IPS DF 4.7 (cell line): ENCODE data around the gene GPI.
"Not testable (repeated sequence)": the region's sequence is repeated elsewhere in the genome, so short reads cannot be mapped to it uniquely, and the experiment has no call there.

Experiments used
- DNase-seq: peaks from one replicate; pipeline ENCODE4 v3.0.0-alpha.2; 2013; ENCODE audit warnings: low spot score; ENCODE audit errors: extremely low read depth

The GPI gene

DNA sequence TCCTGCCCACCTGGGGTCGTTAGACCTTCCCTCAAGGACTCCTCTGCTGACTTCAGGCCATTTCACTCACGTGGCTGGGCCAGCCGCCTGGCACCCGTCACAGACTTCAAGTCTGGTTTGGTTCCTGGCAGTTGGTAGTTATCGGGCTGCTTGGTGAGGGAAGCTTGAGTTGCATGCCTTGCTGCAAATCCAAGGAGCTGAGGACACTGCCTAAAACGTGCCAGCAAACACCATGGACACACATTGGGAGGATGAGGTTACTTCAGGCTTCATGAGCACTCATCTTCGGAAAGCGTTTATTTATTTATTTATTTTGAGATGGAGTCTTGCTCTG is 2.6 kb downstream of the GPI start:
- no peak for DNase-seq

DNA sequence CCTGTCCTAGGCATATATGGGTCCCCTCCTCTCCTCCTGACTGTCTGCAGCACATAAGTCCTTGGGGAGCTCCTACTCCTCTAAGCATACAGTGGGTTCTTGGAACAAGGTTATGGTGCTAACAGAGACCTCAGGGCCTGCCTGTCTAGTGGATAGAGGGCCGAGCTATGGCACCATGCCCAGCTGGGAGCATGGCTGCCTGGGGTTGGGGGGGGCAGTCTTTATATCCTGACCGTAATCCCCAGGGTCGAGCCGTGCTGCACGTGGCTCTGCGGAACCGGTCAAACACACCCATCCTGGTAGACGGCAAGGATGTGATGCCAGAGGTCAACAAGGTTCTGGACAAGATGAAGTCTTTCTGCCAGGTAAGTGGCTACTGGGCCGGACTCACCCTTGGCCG is 3.3 kb downstream of the GPI start:
- no peak for DNase-seq

DNA sequence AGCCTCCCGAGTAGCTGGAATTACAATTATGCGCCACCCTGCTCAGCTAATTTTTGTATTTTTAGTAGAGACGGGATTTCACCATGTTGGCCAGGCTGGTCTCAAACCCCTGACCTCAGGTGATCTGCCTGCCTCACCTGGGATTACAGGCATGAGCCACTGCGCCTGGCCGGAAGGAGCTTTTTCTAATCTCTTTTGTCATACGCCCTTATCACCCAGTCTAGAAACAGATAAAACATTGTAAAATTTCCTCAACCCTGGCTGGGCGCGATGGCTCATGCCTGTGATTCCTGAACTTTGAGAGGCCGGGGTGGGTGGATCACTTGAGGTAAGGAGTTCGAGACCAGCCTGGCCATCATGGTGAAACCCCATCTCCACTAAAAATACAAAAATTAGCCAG is 4.2 kb downstream of the GPI start:
- DNase-seq: not testable (repeated sequence)

DNA sequence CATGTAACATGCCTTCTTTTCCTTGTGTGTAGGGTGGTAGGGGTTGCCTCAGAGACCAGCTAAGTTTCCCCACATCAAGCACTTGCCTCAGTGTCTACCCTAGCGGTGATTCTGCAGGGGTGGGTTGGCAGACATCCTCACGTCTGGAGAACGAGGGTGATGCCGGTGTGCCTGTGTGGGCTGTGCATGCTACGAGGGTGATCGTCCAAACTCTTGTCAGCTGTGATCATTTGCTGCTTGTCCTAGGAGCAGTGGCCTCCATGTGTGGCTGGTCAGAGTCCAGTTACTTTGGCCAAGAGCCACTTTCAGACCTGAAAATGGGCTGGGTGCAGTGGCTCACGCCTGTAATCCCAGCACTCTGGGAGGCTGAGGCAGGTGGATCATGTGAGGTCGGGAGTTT is 5.1 kb downstream of the GPI start:
- no peak for DNase-seq

DNA sequence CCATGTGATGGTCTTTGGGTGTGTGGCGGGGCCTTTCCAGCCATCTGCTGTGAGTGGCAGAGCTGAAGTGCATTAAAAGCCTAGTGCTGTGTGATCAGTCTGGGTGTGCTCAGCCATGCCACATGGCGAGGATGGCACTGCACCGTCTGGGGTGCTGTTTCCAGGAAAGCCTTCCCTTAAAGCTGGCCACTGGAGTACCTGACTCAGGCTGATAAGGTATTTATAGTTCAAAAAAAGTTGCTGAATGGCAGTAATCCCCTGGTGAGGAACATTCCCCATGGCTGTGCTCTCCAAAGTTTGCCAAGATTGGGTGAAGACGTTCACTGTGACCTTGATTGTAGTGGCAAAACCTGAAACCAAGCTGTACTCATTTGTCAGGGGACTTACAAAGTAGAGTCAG is 6.0 kb downstream of the GPI start:
- no peak for DNase-seq

DNA sequence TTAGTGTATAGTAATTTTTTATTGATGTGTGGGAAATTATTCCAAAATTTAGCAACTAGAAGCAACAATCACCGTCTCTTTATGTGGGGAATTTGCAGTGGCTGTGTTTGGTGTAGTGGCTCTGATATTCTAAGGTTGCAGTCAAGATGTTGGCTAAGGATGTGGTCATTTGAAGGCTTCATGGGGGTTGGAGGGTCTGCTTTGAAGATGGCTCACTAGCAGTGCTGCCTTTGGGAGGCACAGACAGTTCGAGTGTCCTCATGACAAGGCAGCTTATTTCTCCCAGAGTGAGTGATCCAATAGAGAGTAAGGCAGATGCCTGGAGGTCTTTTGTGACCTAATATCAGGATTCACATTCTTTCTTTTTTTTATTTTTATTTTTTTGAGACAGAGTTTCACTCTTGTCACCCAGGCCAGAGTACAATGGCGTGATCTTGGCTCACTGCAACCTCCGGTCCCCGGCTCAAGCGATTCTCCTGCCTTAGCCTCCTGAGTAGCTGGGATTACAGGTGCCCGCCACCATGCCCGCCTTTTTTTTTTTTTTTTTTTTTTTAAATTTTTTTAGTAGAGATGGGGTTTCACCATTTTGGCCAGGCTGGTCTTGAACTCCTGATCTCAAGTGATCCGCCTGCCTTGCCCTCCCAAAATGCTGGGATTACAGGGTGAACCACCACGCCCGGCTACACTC is 8.7 kb downstream of the GPI start:
- DNase-seq: no peak

DNA sequence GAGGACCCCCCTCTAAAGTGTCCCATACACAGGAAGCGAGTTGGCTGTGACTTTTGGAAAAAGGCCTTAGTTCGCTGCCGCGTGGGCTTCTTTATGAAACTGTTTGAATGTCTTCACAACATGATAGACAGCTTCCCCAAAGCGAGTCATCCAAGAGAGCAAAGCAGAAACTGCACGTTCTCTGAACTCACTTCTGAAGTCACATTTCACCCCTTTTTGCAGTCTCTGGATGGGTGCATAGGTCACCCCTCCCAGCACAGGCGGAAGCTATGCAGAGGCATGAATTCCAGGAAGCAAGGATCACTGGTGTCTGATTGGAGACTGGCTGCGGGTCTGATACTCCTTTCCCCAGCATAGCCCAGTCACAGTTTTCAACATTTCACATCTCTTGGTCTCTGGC is 10.6 kb downstream of the GPI start:
- no peak for DNase-seq

DNA sequence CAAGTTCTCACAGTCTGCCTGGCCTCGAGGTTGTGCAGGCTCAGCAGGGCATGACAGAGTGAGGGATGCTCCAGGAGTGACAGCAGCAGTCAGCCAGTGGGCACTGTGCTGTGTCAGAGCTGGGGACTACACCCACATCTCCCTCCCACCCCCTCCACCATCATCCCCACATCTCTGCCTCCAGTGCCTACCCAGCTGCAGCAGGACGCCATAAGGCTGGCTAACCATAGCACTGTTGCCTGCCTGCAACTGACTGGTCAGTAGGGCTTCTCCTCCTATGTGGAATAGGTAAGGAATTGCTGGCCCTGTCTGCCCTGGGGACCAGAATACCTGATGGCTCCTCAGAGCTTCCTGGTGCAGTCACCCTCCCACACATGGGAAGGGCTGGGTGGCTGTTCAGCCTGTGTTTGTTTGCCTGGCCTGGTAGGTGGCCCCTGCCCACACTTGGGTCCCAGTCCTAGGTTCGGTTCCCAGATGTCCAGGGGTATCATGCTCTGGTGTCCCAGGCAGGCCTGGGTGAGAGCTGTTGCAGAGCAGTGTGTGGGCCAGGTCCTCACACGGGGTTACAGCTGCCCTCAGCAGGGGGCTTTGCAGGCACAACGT is 15.7 kb downstream of the GPI start:
- DNase-seq: no peak

DNA sequence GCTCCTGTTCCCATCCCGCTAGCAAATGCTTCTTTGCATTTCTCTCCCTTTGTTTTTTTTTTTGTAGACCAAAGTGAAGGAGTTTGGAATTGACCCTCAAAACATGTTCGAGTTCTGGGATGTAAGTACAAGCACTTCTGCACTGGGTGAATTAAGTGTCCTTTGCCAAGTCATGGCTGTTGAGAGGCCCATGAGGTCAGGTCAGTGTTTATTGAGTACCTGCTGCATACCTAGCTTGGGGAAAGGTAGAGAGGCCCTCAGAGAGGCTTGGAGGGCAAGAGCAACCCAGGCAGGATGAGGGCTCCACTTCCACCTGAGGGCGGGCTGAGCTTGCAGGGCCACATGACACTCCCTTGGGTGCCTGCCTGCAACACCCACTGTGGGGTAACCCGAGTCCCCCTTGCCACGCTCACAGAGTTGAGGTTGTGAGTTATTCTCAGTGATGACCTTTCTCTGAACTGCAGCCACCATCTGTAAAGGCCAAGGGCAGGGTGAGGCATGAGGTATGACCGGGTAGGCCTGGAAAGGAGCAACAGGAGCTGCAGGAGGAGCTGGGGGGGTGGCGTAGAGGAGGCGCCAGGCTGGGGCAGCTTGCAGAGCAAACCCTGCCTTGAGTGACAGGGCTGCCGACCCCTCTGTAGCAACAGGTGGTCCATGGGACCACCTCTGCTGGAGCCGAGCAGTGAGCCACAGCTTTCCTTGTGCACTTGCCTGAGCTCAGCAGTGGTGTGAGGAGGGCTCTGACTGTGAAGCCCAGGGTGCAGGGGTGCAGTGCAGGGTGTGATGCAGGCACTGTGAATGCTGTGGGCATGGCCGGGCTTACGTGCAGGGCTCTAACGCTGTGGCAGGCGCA is 16.6 kb downstream of the GPI start:
- DNase-seq: no peak

DNA sequence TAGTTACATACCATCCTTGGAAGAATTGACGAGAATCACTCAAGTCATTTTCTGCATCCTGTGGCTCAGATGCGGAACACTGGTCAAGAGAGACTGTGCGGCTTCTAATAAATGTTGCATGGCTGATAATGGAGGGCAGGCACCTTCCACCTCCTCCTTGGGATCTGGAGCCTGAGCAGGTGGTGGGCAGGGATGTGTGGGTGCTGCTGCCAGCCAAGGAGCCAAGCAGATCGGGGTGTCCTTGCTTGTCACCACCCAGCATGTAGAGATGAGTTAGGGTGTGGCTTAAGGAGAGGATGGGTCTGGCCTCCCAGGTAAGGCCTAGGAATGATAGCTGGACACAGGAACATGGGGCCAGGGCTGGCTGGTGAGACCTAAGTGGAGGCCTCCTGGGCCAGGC is 17.5 kb downstream of the GPI start:
- DNase-seq: no peak

DNA sequence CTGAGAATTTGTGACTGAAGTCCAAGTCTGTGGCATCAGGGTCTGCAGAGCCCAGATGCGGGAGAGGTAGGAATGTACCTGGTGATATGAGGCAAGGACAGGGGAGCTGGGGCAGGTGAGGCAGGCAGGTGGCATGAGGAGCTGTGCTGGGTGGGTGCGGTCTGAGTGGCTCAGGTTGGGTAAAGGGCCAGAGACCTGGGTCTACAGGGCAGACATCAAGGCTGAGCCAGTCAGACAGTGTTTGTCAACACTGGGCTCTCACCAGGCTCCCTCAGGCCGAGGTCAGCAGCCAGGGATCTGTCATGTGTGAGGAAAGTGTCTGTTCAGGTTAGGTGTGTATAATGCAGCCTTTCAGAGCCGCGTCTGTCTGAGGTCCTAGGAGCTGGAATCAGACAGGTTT is 18.6 kb downstream of the GPI start:
- no peak for DNase-seq

DNA sequence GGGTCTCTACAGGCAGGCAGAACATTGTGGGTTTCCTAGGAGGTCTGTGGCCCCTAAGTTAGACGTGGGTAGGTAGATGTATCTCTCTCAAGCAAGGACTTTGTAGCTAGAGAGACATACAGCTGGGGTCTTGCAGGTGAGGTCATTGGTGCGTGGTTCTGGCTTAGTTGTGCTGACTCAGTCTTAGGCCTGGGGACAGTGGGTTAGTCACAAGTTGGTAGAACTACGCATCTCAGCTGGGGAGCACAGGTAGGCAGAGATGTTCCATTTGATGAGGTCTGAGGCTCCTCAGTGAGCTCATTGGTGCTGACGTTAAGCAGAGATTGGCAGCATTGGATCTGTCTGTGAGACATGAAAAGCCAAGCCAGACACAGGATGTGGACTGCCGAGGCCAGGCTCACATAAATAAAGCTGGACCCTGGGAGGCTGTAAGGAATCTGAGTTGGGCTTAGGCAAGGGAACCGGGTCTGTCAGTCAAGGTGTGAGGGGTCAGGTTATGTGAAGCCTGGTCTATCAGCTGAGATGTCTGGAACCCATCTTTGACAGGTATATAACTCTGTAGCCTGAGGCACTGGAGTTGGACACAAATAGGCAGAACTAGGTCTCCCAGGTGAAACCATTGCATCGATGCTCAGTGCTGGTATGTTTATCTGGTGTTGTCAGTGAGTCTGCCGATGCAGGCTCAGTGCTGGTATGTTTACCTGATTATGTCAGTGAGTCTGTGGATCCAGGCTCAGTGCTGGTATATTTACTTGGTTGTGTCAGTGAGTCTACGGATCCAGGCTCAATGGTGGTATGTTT is 21.8 kb downstream of the GPI start:
- DNase-seq: no peak

DNA sequence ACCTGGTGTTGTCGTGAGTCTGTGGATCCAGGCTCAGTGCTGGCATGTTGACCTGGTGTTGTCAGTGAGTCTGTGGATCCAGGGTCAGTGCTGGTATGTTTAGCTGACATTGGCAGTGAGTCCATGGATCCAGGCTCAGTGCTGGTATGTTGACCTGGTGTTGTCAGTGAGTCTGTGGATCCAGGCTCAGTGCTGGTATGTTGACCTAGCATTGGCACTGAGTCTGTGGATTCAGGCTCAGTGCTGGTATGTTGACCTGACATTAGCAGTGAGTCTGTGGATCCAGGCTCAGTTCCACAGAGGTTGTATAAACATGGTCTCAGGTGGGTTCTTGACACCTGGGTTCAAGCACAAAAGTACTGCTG is 22.4 kb downstream of the GPI start:
- no peak for DNase-seq

DNA sequence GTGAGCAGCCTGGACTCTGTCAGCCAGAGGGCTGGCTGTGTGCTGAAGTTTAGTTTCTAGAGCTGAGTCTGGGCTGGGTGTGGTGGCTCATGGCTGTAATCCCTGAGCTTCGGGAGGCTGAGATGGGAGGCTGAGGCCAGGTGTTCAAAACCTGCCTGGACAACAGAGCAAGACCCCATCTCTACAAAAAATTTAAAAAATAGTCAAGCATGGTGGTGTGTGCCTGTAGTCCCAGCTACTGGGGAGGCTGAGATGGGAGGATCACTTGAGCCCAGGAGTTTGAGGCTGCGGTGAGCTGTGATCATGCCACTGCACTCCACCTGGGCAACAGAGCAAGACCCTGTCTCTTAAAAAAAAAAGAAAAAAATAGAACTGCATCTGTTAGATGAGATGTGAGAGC is 23.7 kb downstream of the GPI start:
- DNase-seq: not testable (repeated sequence)

DNA sequence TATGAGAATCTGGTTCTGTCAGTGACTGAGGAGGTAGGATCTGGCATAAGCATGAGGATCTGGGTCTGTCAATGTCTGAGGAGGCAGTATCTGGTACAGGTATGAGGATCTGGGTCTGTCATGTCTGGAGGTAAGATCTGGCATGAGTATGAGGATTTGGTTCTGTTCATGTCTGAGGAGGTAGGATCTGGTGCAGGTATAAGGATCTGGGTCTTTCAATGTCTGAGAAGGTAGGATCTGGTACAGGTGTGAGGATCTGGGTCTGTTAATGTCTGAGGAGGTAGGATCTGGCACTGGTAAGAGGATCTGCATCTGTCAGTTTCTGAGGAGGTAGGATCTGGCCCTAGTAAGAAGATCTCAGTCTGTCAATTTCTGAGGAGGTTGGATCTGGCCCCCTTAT is 26.8 kb downstream of the GPI start:
- DNase-seq: no peak

DNA sequence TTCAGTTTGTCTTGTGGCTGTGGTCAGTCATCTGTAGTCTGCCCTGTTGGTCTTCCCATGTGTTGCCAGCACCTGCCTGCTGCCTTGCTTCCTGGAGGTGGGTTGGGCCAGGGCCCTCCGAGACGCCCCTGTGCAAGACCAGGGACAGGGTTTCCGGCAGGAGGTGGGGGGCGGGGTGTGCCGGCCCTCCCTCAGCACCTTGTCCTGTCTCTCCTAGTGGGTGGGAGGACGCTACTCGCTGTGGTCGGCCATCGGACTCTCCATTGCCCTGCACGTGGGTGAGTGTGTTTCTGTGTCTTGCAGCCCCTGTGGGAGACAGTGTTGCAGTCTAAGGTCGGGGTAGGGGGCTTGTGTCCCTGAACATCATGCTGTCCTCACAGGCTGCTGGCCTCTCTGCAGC is 28.0 kb downstream of the GPI start:
- no peak for DNase-seq

DNA sequence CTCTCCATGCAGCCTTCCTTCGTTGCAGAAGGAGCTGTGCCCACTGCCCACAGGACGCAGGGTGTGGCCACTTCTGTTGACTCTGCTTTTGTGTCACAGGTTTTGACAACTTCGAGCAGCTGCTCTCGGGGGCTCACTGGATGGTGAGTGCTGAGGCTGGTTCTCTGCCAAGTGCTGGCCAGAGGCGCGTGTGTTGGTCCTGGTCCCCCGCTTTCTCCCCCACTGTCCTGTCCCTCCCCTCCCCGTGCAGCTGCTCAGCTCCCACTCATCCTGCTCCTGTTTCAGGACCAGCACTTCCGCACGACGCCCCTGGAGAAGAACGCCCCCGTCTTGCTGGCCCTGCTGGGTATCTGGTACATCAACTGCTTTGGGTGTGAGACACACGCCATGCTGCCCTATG is 28.6 kb downstream of the GPI start:
- DNase-seq: no peak

DNA sequence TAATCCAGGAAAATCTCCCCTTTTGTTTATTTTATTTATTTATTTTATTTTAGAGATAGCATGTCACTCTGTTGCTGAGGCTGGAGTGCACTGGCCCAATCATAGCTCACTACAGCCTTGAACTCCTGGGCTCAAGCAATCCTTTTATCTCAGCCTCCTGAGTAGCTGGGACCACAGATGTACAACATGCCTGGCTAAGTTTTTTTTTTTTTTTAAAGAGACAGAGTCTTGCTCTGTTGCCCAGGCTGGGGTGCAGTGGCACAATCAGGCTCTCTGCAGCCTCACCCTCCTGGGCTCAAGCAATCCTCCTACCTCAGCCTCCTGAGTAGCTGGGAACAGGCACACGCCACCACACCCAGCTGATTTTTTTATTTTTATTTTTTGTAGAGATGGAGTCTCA is 32.9 kb downstream of the GPI start:
- DNase-seq: no peak

DNA sequence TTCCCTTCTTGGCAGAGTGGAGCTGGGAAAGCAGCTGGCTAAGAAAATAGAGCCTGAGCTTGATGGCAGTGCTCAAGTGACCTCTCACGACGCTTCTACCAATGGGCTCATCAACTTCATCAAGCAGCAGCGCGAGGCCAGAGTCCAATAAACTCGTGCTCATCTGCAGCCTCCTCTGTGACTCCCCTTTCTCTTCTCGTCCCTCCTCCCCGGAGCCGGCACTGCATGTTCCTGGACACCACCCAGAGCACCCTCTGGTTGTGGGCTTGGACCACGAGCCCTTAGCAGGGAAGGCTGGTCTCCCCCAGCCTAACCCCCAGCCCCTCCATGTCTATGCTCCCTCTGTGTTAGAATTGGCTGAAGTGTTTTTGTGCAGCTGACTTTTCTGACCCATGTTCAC is 34.9 kb downstream of the GPI start:
- DNase-seq: no peak

DNA sequence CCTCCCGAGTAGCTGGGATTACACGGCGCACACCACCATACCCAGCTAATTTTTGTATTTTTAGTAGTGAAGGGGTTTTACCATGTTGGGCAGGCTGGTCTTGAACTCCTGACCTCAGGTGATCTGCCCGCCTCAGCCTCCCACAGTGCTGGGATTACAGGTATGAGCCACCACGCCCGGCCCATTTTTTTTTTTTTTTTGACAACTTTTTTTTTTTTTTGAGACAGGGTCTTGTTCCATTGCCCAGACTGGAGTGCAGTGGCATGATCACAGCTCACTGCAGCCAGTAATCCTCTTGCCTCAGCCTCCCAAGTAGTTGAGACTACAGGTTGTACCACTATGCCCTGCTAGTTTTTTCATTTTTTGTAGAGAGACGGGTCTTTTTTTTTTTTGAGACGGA is 35.8 kb downstream of the GPI start:
- not testable (repeated sequence) for DNase-seq

DNA sequence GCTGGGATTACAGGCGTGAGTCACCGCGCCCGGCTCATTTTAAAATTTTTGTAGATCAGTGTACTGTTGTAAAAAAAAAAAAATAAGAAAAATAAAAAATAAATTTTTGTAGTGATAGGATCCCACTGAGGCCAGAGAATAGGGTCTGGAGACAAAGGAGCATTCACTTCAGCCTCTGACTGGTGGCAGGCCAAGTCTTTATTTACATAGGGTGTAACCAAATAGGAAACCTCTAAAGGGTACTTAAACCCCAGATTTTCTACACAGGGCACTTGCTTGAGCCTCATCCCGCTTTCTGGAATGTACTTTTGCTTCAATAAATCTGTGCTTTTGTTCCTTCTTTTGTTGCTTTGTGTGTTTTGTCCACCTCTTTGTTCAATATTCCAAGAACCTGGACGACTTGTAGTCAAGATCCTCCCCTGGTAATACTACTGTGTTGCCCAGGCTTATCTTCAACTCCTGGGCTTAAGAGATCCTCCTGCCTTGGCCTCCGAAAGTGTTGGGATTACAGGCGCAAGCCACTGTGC is 37.1 kb downstream of the GPI start:
- DNase-seq: no peak

DNA sequence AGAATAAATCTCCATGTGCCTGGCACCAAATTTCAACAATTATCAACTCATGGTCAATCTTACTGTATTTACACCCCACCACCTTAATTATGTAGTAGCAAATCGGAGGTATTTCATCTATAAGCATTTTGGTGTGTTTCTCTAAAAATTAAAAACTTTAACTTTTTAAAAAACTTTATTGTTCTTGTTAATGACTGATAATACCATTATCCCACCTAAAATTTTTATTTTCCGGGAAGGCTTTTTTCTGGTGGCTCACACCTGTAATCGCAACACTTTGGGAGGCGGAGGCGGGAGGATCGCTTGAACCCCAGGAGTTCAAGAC is 38.8 kb downstream of the GPI start:
- no peak for DNase-seq
